H4 (cell line): Measurements from ENCODE around the gene TIGD2. TPM values are rescaled to one million over a fixed set of nuclear protein-coding genes. Genes with fewer than 3 reads are reported as not detected.

Experiments
- DNase-seq: peaks from one replicate; pipeline ENCODE4 v3.0.0-alpha.2; 2015; ENCODE audit warnings: low spot score
- total RNA-seq: library from RNA; depleted of rRNA; stranded (reverse); fragments of >200 nt; shearing (Covaris generic); gene quantifications from 2 replicates; pipeline ENCODE4 v1.2.3, GENCODE V29; 2014; rRNA removed

TIGD2 gene
- total RNA-seq, 1 experiment from 2014 or later = 22.0 TPM

DNA sequence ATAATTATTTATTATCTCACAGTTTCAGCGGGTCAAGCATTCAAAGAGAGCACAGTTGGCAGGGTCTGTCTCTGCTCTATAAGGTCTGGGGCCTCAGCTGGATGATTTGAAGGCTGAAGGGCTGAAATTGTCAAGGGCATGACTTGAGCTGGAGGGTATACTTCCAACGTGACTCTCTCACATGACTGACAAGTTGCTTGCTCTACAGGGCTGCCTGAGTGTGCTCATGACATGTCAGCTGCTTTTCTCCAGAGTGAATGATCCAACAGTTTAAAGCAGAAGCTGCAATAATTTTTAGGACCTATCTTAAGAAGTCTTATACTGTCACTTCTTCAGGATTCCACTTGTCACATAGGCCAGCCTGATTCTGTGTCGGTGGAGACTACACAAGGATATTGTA lies 51.2 kb downstream of the TIGD2 start:
- no peak for DNase-seq

- no peak for DNase-seq
These were observed 51.7 kb downstream of the TIGD2 start for GRCh38 chr4:89162987-89163386.

DNA sequence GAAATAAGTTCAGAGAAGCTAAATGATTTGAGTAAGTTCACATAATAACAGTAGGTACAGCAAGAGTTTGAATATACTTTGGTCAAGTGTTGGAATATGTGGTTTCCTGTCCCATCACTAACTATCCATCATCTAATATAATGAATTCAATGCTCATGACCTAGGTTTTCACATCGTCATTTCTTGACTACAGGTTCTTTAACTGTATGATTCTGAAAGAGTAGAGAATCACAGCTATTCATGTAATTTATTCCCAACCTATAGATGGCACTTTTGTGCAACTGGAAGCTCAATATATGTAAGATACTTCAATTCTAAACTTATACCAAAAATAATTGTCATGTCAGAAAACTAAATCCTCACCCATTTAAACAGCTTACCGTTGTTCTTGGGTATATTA lies 53.1 kb downstream of the TIGD2 start:
- DNase-seq = no peak

Other genes with a start within 250 kb of the TIGD2 start
- gene FAM13A, start 54.3 kb upstream of the TIGD2 start, total RNA-seq = 17.1 and 20.4 TPM in 2 replicates
- 0.53 and 0.62 TPM in 2 replicates for gene GPRIN3, start 196.3 kb downstream of the TIGD2 start, total RNA-seq